NT2/D1 (cell line): Measurements from ENCODE around the gene AHCYL2.

Experiments used
- DNase-seq: peaks from one replicate; pipeline ENCODE4 v3.0.0-alpha.2; 2011; ENCODE audit warnings: low read depth, low spot score
- H3K27me3 ChIP-seq: 2 replicates; pipeline ENCODE4 v1.6.0; 2011; ENCODE audit warnings: mild to moderate bottlenecking; ENCODE audit not compliant: insufficient read length, insufficient read depth
- H3K36me3 ChIP-seq: 2 replicates; pipeline ENCODE4 v1.6.1; 2011; ENCODE audit warnings: mild to moderate bottlenecking, low read length, mixed read lengths; ENCODE audit not compliant: insufficient read depth, insufficient read length
- H3K4me1 ChIP-seq: 2 replicates; pipeline ENCODE4 v1.5.1; 2011; ENCODE audit not compliant: insufficient read depth, insufficient read length
- H3K4me3 ChIP-seq: 2 replicates; pipeline ENCODE4 v1.5.1; 2011; ENCODE audit warnings: low read depth; ENCODE audit not compliant: insufficient read length
- H3K9ac ChIP-seq: 2 replicates; pipeline ENCODE4 v1.6.0; 2011; ENCODE audit warnings: low read depth; ENCODE audit not compliant: insufficient read length
- H3K9me3 ChIP-seq: 2 replicates; pipeline ENCODE4 v1.5.1; 2011; ENCODE audit warnings: mild to moderate bottlenecking, low read length; ENCODE audit not compliant: insufficient read depth
- SUZ12 ChIP-seq: IDR thresholded peaks from 2 replicates; pipeline ENCODE4 v1.6.1; 2011; ENCODE audit not compliant: insufficient read length, insufficient read depth; ENCODE audit errors: extremely low read depth
- YY1 ChIP-seq: IDR thresholded peaks from 2 replicates; pipeline ENCODE4 v1.6.1; 2011; ENCODE audit not compliant: insufficient read length, insufficient read depth
- ZNF274 ChIP-seq: IDR thresholded peaks from 2 replicates; pipeline ENCODE4 v1.6.1; 2011; ENCODE audit warnings: mild to moderate bottlenecking, low read depth, low read length

The AHCYL2 gene

DNA sequence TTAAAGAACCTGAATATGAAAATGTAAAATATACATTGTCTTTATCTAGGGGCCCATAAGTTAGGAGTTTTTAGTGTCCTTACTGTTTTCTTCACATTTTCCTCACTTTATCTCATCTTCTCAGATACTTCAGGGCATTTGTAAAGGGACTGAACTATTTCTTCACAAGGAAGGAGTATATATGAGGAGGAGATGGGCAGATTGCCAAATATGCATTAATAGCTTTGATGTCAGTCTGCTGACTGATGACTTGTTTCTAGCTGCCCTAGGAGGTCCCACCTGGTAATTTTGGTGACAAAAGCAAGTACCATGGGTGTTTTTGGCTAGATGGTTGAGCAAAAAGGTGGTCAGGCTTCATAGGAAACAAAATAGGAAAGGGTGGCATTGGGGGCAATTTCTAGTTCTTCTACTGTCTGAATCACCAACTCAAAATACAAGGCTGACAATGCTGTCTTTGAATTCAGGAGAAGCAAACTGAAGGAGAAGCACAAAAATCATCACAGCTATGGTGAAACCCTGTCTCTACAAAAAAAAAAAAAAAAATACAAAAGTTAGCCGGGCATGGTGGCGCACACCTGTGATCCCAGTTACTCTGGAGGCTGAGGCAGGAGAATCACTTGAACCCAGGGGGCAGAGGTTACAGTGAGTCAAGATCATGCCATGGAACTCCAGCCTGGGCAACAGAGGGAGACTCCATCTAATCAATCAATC, 199.0 kb downstream of the AHCYL2 start:
- TF ChIP-seq SUZ12 (no peak), YY1 (no peak), ZNF274 (no peak)
- Histone ChIP-seq H3K9ac (no peak overlapping the region), H3K9me3 (no peaks in the 10 kb centered on the region), H3K4me1 (no peaks in the 10 kb centered on the region), H3K4me3 (no peak overlapping the region), H3K36me3 (peaks cover 10% of the 10 kb centered on the region), H3K27me3 (no peaks in the 10 kb centered on the region)
- no peak for DNase-seq

DNA sequence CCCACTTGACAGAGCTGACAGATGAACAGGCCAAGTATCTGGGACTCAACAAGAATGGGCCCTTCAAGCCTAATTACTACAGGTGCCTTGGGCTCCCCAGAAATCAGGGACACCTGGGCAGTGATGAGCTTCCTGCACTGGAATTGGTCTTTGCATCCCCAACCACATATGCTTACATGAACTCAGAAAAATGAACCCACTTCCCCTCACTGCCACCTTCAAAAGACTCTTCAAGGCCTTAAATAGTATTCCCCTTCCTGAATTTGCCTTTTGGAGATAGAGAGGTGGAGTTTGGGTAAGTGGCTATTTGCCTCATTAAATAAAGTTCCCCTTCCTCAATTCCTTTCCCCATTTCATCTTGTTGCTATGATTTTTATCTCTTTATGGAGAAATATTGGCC, 201.7 kb downstream of the AHCYL2 start:
- H3K36me3 ChIP-seq, result peaks cover 10% of the 10 kb centered on the region
- no peaks in the 10 kb centered on the region for H3K4me1 ChIP-seq
- no peak overlapping the region for H3K9ac ChIP-seq
- no peaks in the 10 kb centered on the region for H3K9me3 ChIP-seq
- H3K27me3 ChIP-seq, result no peaks in the 10 kb centered on the region
- no peak overlapping the region for H3K4me3 ChIP-seq
- TF ChIP-seq ZNF274 (no peak), YY1 (no peak), SUZ12 (no peak)
- DNase-seq, result no peak

DNA sequence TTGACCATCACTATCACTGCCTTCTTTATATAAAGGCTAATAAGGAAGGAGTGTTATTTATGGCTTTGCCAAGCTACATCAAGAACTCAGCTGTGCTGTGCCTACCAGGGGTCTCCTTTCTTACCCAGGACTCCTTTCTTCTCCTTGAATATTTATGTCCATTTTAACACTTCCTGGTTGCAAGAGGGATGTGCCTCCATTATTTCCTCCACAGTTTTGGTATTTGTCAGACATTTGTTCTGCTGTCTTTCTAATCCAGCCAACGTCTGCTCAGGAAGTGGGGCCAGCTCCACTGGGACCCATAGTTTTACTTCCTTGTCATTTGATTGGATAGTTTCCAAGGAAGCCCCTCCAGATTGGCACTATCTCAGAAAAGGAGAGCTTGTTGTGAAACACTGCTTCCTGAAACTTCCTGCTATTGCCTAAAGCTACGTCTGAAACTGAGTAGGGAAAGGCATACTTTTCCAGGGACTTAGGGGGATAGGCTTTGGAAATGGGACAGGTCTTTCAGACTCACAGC, 202.8 kb downstream of the AHCYL2 start:
- H3K4me3 ChIP-seq, result no peak overlapping the region
- no peaks in the 10 kb centered on the region for H3K9me3 ChIP-seq
- no peak overlapping the region for H3K9ac ChIP-seq
- TF ChIP-seq ZNF274 (no peak), YY1 (no peak), SUZ12 (no peak)
- DNase-seq, result no peak
- H3K27me3 ChIP-seq, result peaks cover 7% of the 10 kb centered on the region
- H3K36me3 ChIP-seq, result peaks cover 10% of the 10 kb centered on the region
- H3K4me1 ChIP-seq, result no peaks in the 10 kb centered on the region

DNA sequence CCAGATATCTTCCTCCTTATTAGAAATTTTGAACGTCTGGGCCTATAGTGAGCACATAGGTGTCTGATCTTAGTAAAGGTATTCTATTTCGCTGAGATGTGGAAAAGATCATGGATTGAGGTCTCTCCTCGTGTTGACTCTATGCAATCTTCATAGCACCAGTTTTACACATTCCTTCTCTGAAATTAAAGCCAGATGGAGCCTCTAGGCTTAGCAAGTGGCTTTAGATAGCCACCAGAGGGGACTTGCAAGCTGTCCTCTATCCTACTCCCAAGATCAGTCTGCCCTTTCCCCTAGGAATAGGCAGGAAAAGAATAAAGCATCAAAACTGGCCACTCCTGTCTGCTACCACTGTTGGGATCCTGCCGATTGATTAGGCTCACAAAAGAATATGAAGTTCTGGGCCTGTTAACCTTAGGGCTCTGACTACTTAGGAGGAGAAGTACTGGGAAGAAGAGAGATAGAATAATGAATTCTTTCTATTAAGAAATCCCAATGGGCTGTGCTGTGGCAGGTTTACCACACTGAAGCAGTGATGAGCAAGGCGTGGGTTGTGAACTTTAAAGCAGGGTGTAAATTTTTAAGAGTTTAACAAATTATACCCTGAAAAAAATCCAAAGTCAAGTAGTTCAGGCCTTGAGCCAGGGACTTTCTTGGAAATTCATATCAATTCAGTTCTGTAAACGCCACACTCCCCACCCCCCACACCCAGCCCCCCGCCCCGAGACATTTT, 207.2 kb downstream of the AHCYL2 start:
- Histone ChIP-seq H3K36me3 (peaks cover 6% of the 10 kb centered on the region), H3K4me1 (no peaks in the 10 kb centered on the region), H3K4me3 (no peak overlapping the region), H3K9me3 (no peaks in the 10 kb centered on the region), H3K27me3 (peaks cover 29% of the 10 kb centered on the region), H3K9ac (no peak overlapping the region)
- no peak for TF ChIP-seq YY1
- no peak for TF ChIP-seq SUZ12
- no peak for TF ChIP-seq ZNF274
- no peak for DNase-seq

DNA sequence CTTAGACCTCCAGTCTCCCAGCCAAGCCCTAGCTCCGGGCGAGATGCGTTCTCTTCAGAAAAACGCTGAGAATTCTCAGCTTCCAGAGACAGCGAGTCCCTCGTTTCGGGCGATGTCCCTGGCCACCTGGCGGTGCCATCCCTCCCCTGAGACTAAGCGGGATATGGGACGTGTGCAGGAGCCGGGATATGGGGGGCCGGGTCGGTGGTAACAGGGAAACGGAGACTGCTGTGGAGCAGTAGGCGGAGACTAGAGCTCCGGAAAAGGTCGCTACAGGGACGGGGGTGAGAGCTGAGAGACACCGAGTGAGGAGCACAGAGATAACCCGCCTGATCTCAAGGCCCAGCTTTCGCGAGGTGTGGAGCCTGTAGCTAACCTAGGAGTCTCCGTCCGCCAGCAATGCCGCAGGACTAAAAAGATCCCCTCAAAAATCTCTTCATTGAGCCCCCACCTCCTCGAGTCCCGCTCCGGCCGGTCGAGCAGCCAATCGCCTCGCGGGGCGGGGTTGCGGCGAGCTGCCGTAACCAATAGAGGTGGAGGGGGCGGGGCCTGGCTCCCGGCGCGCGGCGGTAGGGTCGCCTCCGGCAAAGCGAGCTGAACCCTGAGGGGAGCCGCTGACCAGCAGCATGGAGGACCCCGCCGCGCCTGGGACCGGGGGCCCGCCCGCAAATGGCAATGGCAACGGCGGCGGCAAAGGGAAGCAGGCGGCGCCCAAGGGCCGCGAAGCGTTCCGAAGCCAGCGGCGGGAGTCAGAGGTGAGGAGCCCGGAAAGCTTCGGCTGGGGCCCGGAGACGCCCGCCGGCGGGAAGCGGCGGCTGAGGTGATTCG, 209.2 kb downstream of the AHCYL2 start, which contains the start of gene STRIP2:
Gene STRIP2, plus strand, starts transcription at position 586 of the 828 bp plus-strand sequence. Its CDS starts 41 bp downstream, at position 627.
- peak; percentile 88 for DNase-seq
- Histone ChIP-seq H3K27me3 (peaks cover 29% of the 10 kb centered on the region), H3K9me3 (no peaks in the 10 kb centered on the region), H3K4me1 (no peaks in the 10 kb centered on the region), H3K36me3 (peaks cover 9% of the 10 kb centered on the region), H3K9ac (peak within 1 kb of the TSS; percentile 78), H3K4me3 (peak within 1 kb of the TSS; percentile 66)
- TF ChIP-seq SUZ12, result no peak
- TF ChIP-seq YY1, result no peak
- no peak for TF ChIP-seq ZNF274

DNA sequence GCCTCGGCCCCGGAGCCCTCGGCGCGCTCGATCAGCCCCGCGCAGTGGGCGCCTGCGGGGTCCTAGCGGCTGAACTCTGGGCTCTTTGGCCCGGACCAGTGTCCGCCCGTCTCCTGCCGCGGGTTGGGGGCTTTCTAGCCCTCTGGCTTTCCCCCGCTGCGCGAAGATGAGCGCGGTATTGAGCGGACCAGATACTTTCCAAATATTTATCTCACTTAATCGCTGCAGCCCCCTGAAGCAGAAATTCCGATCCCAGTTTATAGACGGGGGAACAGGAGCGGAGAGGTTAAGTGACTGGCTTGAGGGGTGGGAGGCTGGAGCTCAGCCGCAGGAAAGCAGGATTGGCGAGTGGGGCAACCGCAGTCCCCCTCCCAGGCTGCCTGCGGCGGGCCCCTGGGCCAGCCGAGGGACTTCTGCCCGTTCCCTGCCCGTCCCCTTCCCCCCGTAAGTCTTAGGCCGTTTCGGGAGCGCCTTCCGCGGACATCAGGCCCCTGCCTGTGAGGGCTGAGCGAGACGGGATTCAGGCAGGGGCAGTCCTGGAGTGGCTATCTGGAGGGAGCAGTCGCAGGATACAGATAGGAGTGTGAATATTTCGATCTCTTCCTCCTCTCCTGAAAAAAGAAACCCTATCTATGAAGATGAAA, 210.0 kb downstream of the AHCYL2 start:
- TF ChIP-seq SUZ12, result no peak
- TF ChIP-seq ZNF274, result no peak
- no peak for TF ChIP-seq YY1
- no peaks in the 10 kb centered on the region for H3K4me1 ChIP-seq
- H3K9me3 ChIP-seq, result no peaks in the 10 kb centered on the region
- H3K27me3 ChIP-seq, result peaks cover 29% of the 10 kb centered on the region
- H3K4me3 ChIP-seq, result peak overlapping the region; percentile 66
- H3K9ac ChIP-seq, result peak overlapping the region; percentile 78
- DNase-seq, result peak; percentile 23
- peaks cover 9% of the 10 kb centered on the region for H3K36me3 ChIP-seq
